H1 (cell line): ENCODE data around the gene MAPK11.

Experiments used
- EZH2 ChIP-seq: fragments of 200-600 bp; sonication (generic); IDR thresholded peaks from 2 replicates; pipeline ENCODE4 v1.7.1; 2012; ENCODE audit warnings: low read depth, mild to moderate bottlenecking, moderate library complexity, low read length, inconsistent platforms; ENCODE audit not compliant: severe bottlenecking
- HDAC6 ChIP-seq: IDR thresholded peaks from one replicate; pipeline ENCODE4 v1.7.1; 2012; ENCODE audit warnings: low read depth, mild to moderate bottlenecking, inconsistent platforms, low read length, moderate library complexity
- MAFK ChIP-seq: IDR thresholded peaks from 2 replicates; pipeline ENCODE4 v1.6.1; 2012; ENCODE audit warnings: low read depth, mild to moderate bottlenecking, improper control_type of control experiment, low read length
- POLR2A ChIP-seq, 2 experiments: IDR thresholded peaks; 1 replicate in 1 of 2; 2 replicates in 1 of 2; pipeline ENCODE4 v1.6.1; 2011; ENCODE audit warnings: low read depth in 2 of 2, low read length in 2 of 2, mild to moderate bottlenecking in 2 of 2; ENCODE audit errors: control extremely low read depth in 1 of 2
- POLR2AphosphoS5 ChIP-seq: IDR thresholded peaks from 2 replicates; pipeline ENCODE4 v1.6.1; 2011; ENCODE audit warnings: low read depth, low read length
- SP2 ChIP-seq: IDR thresholded peaks from 2 replicates; pipeline ENCODE4 v1.6.1; 2012; ENCODE audit warnings: mild to moderate bottlenecking, low read length, inconsistent platforms
- TAF1 ChIP-seq: IDR thresholded peaks from 2 replicates; pipeline ENCODE4 v1.6.1; 2011; ENCODE audit warnings: mild to moderate bottlenecking, low read depth, low read length
- YY1 ChIP-seq: IDR thresholded peaks from 2 replicates; pipeline ENCODE4 v1.6.1; 2011; ENCODE audit warnings: low read depth, mild to moderate bottlenecking, low read length
- TF ChIP-seq, protein P1 (sequence below), 3 experiments: IDR thresholded peaks; 1 replicate in 2 of 3; 2 replicates in 1 of 3; pipeline versions ENCODE4 v1.5.1 to v1.6.1; 2011; ENCODE audit warnings: low read length in 3 of 3, mild to moderate bottlenecking in 3 of 3, inconsistent platforms in 2 of 3, low read depth in 1 of 3, moderate library complexity in 1 of 3; ENCODE audit not compliant: insufficient read depth in 1 of 3; ENCODE audit errors: control extremely low read depth in 1 of 3
- TF ChIP-seq, protein P2 (sequence below): IDR thresholded peaks from 2 replicates; pipeline ENCODE4 v1.6.1; 2011; ENCODE audit warnings: low read length, improper control_type of control experiment

DNA sequence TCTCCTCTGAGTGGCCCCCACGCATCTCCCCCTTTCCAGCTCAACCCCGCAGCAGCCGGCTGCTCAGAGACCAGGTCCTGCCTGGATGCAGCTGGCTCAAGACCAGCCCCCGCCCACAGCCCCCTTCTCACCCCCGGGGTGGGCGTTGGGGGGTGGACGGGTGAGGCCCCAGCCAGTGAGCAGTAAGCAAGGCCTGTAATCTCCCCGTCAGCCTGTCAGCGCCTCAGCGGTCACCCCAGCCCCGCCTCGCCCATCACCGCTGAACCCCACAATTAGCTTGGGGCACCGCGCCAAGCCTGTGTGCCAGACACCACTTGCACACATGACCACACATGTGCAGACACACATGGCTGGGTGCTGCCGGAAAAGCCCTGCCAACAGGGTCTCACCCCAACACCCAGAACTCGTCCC is 31.4 kb upstream of the MAPK11 start:
- TF ChIP-seq TAF1 (no peak), YY1 (no peak), EZH2 (no peak), MAFK (no peak), POLR2AphosphoS5 (no peak), HDAC6 (no peak), SP2 (no peak), POLR2A (IDR thresholded peaks at IDR 0.05; ENCODE audit: control extremely low read depth in 1 of 2, low read depth in 2 of 2, low read length in 2 of 2) (no peak)
- TF ChIP-seq, protein P1, sequence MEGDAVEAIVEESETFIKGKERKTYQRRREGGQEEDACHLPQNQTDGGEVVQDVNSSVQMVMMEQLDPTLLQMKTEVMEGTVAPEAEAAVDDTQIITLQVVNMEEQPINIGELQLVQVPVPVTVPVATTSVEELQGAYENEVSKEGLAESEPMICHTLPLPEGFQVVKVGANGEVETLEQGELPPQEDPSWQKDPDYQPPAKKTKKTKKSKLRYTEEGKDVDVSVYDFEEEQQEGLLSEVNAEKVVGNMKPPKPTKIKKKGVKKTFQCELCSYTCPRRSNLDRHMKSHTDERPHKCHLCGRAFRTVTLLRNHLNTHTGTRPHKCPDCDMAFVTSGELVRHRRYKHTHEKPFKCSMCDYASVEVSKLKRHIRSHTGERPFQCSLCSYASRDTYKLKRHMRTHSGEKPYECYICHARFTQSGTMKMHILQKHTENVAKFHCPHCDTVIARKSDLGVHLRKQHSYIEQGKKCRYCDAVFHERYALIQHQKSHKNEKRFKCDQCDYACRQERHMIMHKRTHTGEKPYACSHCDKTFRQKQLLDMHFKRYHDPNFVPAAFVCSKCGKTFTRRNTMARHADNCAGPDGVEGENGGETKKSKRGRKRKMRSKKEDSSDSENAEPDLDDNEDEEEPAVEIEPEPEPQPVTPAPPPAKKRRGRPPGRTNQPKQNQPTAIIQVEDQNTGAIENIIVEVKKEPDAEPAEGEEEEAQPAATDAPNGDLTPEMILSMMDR (IDR thresholded peaks at IDR 0.05; ENCODE audit: control extremely low read depth in 1 of 3, insufficient read depth in 1 of 3, low read depth in 1 of 3, low read length in 3 of 3): no peak
- TF ChIP-seq, protein P2, sequence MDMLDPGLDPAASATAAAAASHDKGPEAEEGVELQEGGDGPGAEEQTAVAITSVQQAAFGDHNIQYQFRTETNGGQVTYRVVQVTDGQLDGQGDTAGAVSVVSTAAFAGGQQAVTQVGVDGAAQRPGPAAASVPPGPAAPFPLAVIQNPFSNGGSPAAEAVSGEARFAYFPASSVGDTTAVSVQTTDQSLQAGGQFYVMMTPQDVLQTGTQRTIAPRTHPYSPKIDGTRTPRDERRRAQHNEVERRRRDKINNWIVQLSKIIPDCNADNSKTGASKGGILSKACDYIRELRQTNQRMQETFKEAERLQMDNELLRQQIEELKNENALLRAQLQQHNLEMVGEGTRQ: no peak
